OCI-LY3 (cell line): ENCODE data around the gene RUSC2.

Experiments
- CTCF ChIP-seq: fragments of 200-600, 300-600 bp; sonication (generic); IDR thresholded peaks from 2 replicates; pipeline ENCODE4 v1.5.1; 2014; ENCODE audit warnings: antibody characterized with exemption, low read length, low read depth
- EZH2phosphoT487 ChIP-seq: fragments of 200-600 bp; shearing (Covaris generic); IDR thresholded peaks from 2 replicates; pipeline ENCODE4 v1.6.1; 2018; ENCODE audit warnings: antibody characterized with exemption, mixed run types, low read depth

DNA sequence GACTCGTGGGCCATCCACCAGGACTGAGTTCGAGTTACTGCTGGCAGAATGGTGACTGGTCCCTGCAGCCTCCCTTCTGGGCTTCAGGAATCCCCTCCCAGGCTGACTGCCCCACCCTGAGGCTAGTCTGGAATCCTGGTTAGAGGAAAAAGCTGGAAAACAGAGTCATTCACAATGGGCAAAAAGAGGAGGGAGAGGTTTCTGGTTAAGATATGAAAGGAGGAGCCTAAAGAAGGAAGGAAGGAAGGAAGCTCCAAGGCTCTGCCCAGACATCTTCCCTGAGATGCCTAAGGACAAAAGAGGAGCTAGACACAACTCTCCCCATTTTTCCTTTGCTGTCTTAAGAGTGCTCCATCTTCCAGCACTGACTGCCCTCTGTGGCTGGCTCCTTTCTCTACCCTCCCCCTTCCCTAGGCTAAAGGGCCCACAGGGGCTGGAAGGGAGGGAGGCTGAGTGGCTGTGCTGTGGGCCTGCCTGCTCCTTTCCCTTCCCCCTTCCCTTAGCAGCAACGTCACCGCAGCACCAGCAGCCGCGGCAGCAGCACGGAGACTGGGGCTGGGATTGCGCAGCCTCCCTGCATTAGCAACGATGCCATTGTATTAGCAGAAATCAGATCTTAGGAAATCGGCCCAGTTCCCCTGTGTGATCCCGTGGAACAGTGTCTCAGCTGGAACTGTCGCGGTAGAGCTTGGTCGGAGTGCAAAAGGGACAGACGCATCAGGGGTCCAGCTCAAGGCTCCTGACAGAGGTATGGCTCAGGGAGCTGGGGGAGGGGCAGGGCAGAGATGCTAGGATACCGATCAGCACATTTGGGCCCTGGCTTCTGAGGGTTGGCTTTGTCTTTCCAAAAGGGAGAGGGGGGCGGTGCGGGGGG, 48.7 kb downstream of the RUSC2 start:
- TF ChIP-seq CTCF (no peak), EZH2phosphoT487 (no peak)
